Brain microvascular endothelial cell (primary cell): ENCODE results near the gene ZBTB22.
A peak's percentile ranks its signal among the peaks of the same experiment; 100 is the strongest.
"Not testable (repeated sequence)": the region's sequence is repeated elsewhere in the genome, so short reads cannot be mapped to it uniquely, and the experiment has no call there.

Experiments
- DNase-seq: peaks from one replicate; pipeline ENCODE4 v3.0.0-alpha.2; 2020
- H3K27ac ChIP-seq: fragments of 250-450 bp; sonication (Bioruptor Pico); 2 replicates; pipeline ENCODE4 v1.5.1; 2020; ENCODE audit warnings: mild to moderate bottlenecking, moderate library complexity
- H3K27me3 ChIP-seq: fragments of 250-450 bp; sonication (Bioruptor Pico); replicated peaks from 2 replicates; pipeline ENCODE4 v1.5.1; 2020; ENCODE audit warnings: mild to moderate bottlenecking
- H3K36me3 ChIP-seq: fragments of 250-450 bp; sonication (Bioruptor Pico); replicated peaks from 2 replicates; pipeline ENCODE4 v1.5.1; 2020; ENCODE audit warnings: mild to moderate bottlenecking
- H3K4me3 ChIP-seq: 2 replicates; pipeline ENCODE4 v1.5.1; 2011; ENCODE audit warnings: low read depth, mild to moderate bottlenecking, control low read depth, low read length, moderate library complexity
- CTCF ChIP-seq: IDR thresholded peaks from 2 replicates; pipeline ENCODE4 v1.5.1; 2011; ENCODE audit warnings: low read depth, mild to moderate bottlenecking, moderate library complexity, low read length, control low read depth, inconsistent platforms; ENCODE audit errors: missing control alignments
- in situ Hi-C: cut with HindIII; loops from 2 replicates; pipeline ENCODE4 v1.10.0; 2017; ENCODE audit warnings: low sequenced_read_pairs, low pct_ligation_motif_present

Gene ZBTB22

GRCh38 chr6:33286946-33287914, 30.3 kb downstream of the ZBTB22 start:
- no peak for DNase-seq
- Histone ChIP-seq H3K27ac (no peak overlapping the region), H3K4me3 (no peak overlapping the region), H3K27me3 (no peaks in the 10 kb centered on the region), H3K36me3 (peaks cover 48% of the 10 kb centered on the region)
- in situ Hi-C loops, result no loop called here
- no peak for TF ChIP-seq CTCF

- H3K27ac ChIP-seq, H3K27me3 ChIP-seq, H3K4me3 ChIP-seq, in situ Hi-C loops, DNase-seq: not testable (repeated sequence)
- peaks cover 50% of the 10 kb centered on the region for H3K36me3 ChIP-seq
Observed at GRCh38 chr6:33285214-33285613, 32.3 kb downstream of the ZBTB22 start.

- H3K36me3 ChIP-seq, result peaks cover 61% of the 10 kb centered on the region
- H3K27me3 ChIP-seq, result no peaks in the 10 kb centered on the region
- no peak for DNase-seq
- in situ Hi-C loops, result no loop called here
- no peak overlapping the region for H3K27ac ChIP-seq
- no peak for TF ChIP-seq CTCF
- H3K4me3 ChIP-seq, result no peak overlapping the region
Observed at GRCh38 chr6:33280539-33280938, 37.0 kb downstream of the ZBTB22 start.

- peak; percentile 43 for DNase-seq
- in situ Hi-C loops, result no loop called here
- peak; percentile 89 for TF ChIP-seq CTCF
- Histone ChIP-seq H3K27me3 (no peaks in the 10 kb centered on the region), H3K4me3 (no peak overlapping the region), H3K27ac (no peak overlapping the region), H3K36me3 (peaks cover 62% of the 10 kb centered on the region)
Observed at GRCh38 chr6:33279971-33280511, 37.5 kb downstream of the ZBTB22 start.

GRCh38 chr6:33279257-33279695, 38.3 kb downstream of the ZBTB22 start:
- Histone ChIP-seq H3K36me3 (peaks cover 69% of the 10 kb centered on the region), H3K4me3 (no peak overlapping the region), H3K27me3 (no peaks in the 10 kb centered on the region), H3K27ac (no peak overlapping the region)
- TF ChIP-seq CTCF, result no peak
- DNase-seq, result no peak
- in situ Hi-C loops, result no loop called here

- H3K36me3 ChIP-seq, result peaks cover 73% of the 10 kb centered on the region
Observed at GRCh38 chr6:33278810-33279209, 38.7 kb downstream of the ZBTB22 start.

More at GRCh38 chr6:33278810-33279209, 38.7 kb downstream of the ZBTB22 start:
- no peaks in the 10 kb centered on the region for H3K27me3 ChIP-seq
- no peak for DNase-seq
- in situ Hi-C loops, result no loop called here
- no peak overlapping the region for H3K4me3 ChIP-seq
- H3K27ac ChIP-seq, result no peak overlapping the region
- TF ChIP-seq CTCF, result no peak
